SK-N-SH treated with all-trans-retinoic acid at 6 μM for 48 hours (cell line): ENCODE data around the gene IGFBP7.

ENCODE experiments used
- ATAC-seq: fragments of 200-7000 bp; cut with Tn5 transposase; 3 replicates; pipeline ENCODE4 v1.9.1; 2020; ENCODE audit warnings: mild to moderate bottlenecking, moderate library complexity
- ARNTL ChIP-seq: fragments of 450-650 bp; formaldehyde crosslinking; IDR thresholded peaks from 2 replicates; pipeline ENCODE4 v1.5.0; 2020; ENCODE audit warnings: low read depth, mild to moderate bottlenecking, moderate library complexity, borderline replicate concordance
- CSDC2 ChIP-seq: fragments of 250-450 bp; sonication (Bioruptor Pico); IDR thresholded peaks from 2 replicates; pipeline ENCODE4 v1.5.0; 2020; ENCODE audit warnings: mild to moderate bottlenecking, moderate library complexity
- ESRRG ChIP-seq: fragments of 250-450 bp; sonication (Bioruptor Pico); IDR thresholded peaks from 2 replicates; pipeline ENCODE4 v1.6.1; 2021; ENCODE audit warnings: mild to moderate bottlenecking
- ISL1 ChIP-seq: fragments of 250-450 bp; sonication (Bioruptor Pico); IDR thresholded peaks from 2 replicates; pipeline ENCODE4 v2.1.2; 2022; ENCODE audit warnings: mild to moderate bottlenecking, moderate library complexity
- OSR1 ChIP-seq: fragments of 250-450 bp; sonication (Bioruptor Pico); IDR thresholded peaks from 2 replicates; pipeline ENCODE4 v1.8.0; 2022; ENCODE audit warnings: moderate library complexity, mild to moderate bottlenecking, inconsistent platforms
- PPARA ChIP-seq: fragments of 250-450 bp; sonication (Bioruptor Pico); IDR thresholded peaks from 2 replicates; pipeline ENCODE4 v1.5.0; 2020; ENCODE audit warnings: mild to moderate bottlenecking, borderline replicate concordance
- RARB ChIP-seq: fragments of 250-450 bp; sonication (Bioruptor Pico); IDR thresholded peaks from 2 replicates; pipeline ENCODE4 v1.8.0; 2021; ENCODE audit warnings: mild to moderate bottlenecking, moderate library complexity
- SNAI2 ChIP-seq: fragments of 250-450 bp; sonication (Bioruptor Pico); IDR thresholded peaks from 2 replicates; pipeline ENCODE4 v1.5.0; 2020; ENCODE audit warnings: mild to moderate bottlenecking, moderate library complexity
- TCF4 ChIP-seq: fragments of 250-450 bp; sonication (Bioruptor Pico); IDR thresholded peaks from 2 replicates; pipeline ENCODE4 v1.8.0; 2021; ENCODE audit warnings: mild to moderate bottlenecking, moderate library complexity, borderline replicate concordance
- TOX ChIP-seq: fragments of 250-450 bp; sonication (Bioruptor Pico); IDR thresholded peaks from 2 replicates; pipeline ENCODE4 v1.8.0; 2021; ENCODE audit warnings: mild to moderate bottlenecking, moderate library complexity, borderline replicate concordance
- TSHZ2 ChIP-seq: fragments of 250-450 bp; sonication (Bioruptor Pico); IDR thresholded peaks from 2 replicates; pipeline ENCODE4 v1.5.0; 2020; ENCODE audit warnings: mild to moderate bottlenecking, moderate library complexity
- ZC3H10 ChIP-seq: fragments of 250-450 bp; sonication (Bioruptor Pico); IDR thresholded peaks from 2 replicates; pipeline ENCODE4 v1.5.1; 2021; ENCODE audit warnings: mild to moderate bottlenecking, moderate library complexity
- ZFP3 ChIP-seq: fragments of 250-450 bp; sonication (Bioruptor Pico); IDR thresholded peaks from 2 replicates; pipeline ENCODE4 v1.5.0; 2020; ENCODE audit warnings: mild to moderate bottlenecking, moderate library complexity
- ZFP30 ChIP-seq: fragments of 450-650 bp; formaldehyde crosslinking; IDR thresholded peaks from 2 replicates; pipeline ENCODE4 v1.5.0; 2022; ENCODE audit warnings: mild to moderate bottlenecking, moderate library complexity
- ZNF565 ChIP-seq: fragments of 450-650 bp; formaldehyde crosslinking; conservative IDR thresholded peaks from 2 replicates; pipeline ENCODE4 v1.5.0; 2020; ENCODE audit warnings: low read depth, mild to moderate bottlenecking, moderate library complexity
- ZNF8 ChIP-seq: fragments of 450-650 bp; formaldehyde crosslinking; IDR thresholded peaks from 2 replicates; pipeline ENCODE4 v1.5.0; 2020; ENCODE audit warnings: mild to moderate bottlenecking, moderate library complexity
- TF ChIP-seq, protein P1 (sequence below): fragments of 250-450 bp; sonication (Bioruptor Pico); IDR thresholded peaks from 2 replicates; pipeline ENCODE4 v1.8.0; 2021; ENCODE audit warnings: low read depth, mild to moderate bottlenecking, moderate library complexity, borderline replicate concordance
- TF ChIP-seq, protein P2 (sequence below): fragments of 250-450 bp; sonication (Bioruptor Pico); IDR thresholded peaks from 2 replicates; pipeline ENCODE4 v1.5.1; 2021; ENCODE audit warnings: mild to moderate bottlenecking, moderate library complexity
- TF ChIP-seq, protein P3 (sequence below): fragments of 250-450 bp; sonication (Bioruptor Pico); IDR thresholded peaks from 2 replicates; pipeline ENCODE4 v1.8.0; 2020; ENCODE audit warnings: mild to moderate bottlenecking, moderate library complexity, borderline replicate concordance

IGFBP7 gene

DNA sequence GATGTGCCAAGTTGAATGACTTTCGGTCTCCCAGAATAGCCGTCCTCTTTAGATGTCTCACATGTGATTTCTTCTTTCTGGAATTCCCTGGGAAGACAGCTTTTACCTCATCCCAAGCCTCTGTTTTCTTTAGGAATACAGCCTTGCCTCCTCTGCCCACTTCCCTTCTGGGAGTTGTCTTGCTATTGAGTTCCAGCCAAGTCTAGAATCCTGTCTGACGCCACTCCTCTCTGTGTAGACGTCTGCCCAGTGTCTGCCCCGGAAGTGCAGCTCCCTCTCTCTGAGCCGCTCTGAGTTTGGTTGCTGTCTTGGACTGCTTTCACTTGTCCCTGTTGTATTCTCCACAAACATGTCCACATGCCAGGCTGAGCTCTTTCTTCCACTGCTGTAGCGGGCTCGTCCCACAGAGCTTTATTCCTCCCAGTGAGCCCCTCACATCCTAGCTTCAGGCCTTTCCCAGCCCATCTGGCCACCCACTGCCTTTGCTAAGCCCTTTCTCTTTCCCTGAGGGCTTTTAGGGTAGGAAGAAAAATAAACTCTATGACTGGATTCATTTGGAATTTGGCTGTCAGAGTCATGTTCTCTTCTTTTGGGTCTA is 9.0 kb upstream of the IGFBP7 start:
- peak; percentile 92 for ATAC-seq
- TF ChIP-seq ESRRG (CRISPR knock-in tag) (no peak), ZC3H10 (CRISPR knock-in tag) (no peak), OSR1 (CRISPR knock-in tag) (no peak), ISL1 (CRISPR knock-in tag) (peak; percentile 54), ZFP30 (CRISPR knock-in tag) (no peak), ZNF565 (CRISPR knock-in tag) (no peak), RARB (no peak)
- TF ChIP-seq, protein P1, sequence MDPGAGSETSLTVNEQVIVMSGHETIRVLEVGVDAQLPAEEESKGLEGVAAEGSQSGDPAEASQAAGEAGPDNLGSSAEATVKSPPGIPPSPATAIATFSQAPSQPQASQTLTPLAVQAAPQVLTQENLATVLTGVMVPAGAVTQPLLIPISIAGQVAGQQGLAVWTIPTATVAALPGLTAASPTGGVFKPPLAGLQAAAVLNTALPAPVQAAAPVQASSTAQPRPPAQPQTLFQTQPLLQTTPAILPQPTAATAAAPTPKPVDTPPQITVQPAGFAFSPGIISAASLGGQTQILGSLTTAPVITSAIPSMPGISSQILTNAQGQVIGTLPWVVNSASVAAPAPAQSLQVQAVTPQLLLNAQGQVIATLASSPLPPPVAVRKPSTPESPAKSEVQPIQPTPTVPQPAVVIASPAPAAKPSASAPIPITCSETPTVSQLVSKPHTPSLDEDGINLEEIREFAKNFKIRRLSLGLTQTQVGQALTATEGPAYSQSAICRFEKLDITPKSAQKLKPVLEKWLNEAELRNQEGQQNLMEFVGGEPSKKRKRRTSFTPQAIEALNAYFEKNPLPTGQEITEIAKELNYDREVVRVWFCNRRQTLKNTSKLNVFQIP (CRISPR knock-in tag): 0 out of 2 replicates have a peak, but pooled peaks have one; percentile 50
- TF ChIP-seq, protein P2, sequence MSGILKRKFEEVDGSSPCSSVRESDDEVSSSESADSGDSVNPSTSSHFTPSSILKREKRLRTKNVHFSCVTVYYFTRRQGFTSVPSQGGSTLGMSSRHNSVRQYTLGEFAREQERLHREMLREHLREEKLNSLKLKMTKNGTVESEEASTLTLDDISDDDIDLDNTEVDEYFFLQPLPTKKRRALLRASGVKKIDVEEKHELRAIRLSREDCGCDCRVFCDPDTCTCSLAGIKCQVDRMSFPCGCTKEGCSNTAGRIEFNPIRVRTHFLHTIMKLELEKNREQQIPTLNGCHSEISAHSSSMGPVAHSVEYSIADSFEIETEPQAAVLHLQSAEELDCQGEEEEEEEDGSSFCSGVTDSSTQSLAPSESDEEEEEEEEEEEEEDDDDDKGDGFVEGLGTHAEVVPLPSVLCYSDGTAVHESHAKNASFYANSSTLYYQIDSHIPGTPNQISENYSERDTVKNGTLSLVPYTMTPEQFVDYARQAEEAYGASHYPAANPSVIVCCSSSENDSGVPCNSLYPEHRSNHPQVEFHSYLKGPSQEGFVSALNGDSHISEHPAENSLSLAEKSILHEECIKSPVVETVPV (CRISPR knock-in tag): no peak

- no peak for ATAC-seq
These were observed 7.3 kb upstream of the IGFBP7 start for GRCh38 chr4:57117491-57117890.

DNA sequence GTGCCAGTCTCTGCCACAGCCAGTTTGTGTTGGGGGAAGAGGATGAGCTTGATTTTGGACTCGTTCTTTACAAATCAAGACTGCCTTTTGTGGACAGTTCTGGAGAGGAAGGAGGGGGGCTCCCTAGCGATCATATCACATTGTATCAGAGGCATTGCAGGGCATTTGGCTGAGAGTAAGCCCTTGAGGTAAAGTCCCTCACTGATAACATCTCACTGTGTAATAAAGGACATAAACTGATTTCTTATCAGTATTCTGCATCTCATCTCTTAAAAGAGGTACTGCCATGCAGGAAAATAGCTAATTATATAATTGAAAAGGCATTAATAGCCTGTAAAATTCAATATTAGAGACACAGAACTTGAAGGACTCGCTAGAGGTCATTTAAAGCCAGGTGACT is 6.1 kb upstream of the IGFBP7 start:
- ATAC-seq: peak; percentile 40; the same call in 1 of the 3 replicates
- TF ChIP-seq ZFP3 (CRISPR knock-in tag): no peak
- peak; percentile 76 for TF ChIP-seq ISL1 (CRISPR knock-in tag)
- no peak for TF ChIP-seq ZNF565 (CRISPR knock-in tag)
- no peak for TF ChIP-seq ZC3H10 (CRISPR knock-in tag)
- TF ChIP-seq, protein P3, sequence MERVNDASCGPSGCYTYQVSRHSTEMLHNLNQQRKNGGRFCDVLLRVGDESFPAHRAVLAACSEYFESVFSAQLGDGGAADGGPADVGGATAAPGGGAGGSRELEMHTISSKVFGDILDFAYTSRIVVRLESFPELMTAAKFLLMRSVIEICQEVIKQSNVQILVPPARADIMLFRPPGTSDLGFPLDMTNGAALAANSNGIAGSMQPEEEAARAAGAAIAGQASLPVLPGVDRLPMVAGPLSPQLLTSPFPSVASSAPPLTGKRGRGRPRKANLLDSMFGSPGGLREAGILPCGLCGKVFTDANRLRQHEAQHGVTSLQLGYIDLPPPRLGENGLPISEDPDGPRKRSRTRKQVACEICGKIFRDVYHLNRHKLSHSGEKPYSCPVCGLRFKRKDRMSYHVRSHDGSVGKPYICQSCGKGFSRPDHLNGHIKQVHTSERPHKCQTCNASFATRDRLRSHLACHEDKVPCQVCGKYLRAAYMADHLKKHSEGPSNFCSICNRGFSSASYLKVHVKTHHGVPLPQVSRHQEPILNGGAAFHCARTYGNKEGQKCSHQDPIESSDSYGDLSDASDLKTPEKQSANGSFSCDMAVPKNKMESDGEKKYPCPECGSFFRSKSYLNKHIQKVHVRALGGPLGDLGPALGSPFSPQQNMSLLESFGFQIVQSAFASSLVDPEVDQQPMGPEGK: no peak
- no peak for TF ChIP-seq ZFP30 (CRISPR knock-in tag)
- no peak for TF ChIP-seq OSR1 (CRISPR knock-in tag)
- no peak for TF ChIP-seq ARNTL (CRISPR knock-in tag)
- TF ChIP-seq SNAI2 (CRISPR knock-in tag): no peak
- no peak for TF ChIP-seq TOX (CRISPR knock-in tag)
- 0 out of 2 replicates have a peak, but pooled peaks have one; percentile 46 for TF ChIP-seq ZNF8 (CRISPR knock-in tag)
- TF ChIP-seq TCF4 (CRISPR knock-in tag): peak; percentile 87
- no peak for TF ChIP-seq CSDC2 (CRISPR knock-in tag)
- TF ChIP-seq, protein P2 (CRISPR knock-in tag): no peak
- no peak for TF ChIP-seq PPARA
- peak; percentile 88 for TF ChIP-seq TSHZ2 (CRISPR knock-in tag)
- 0 out of 2 replicates have a peak, but pooled peaks have one; percentile 22 for TF ChIP-seq ESRRG (CRISPR knock-in tag)

More at GRCh38 chr4:57117491-57117890, 7.3 kb upstream of the IGFBP7 start:
- TF ChIP-seq, protein P2 (CRISPR knock-in tag): no peak
